Measurements from ENCODE around the gene MTHFD1L.

GRCh38 chr6:150899231-150899630 lies 33.7 kb downstream of the MTHFD1L start:
- TF ChIP-seq, protein P1, sequence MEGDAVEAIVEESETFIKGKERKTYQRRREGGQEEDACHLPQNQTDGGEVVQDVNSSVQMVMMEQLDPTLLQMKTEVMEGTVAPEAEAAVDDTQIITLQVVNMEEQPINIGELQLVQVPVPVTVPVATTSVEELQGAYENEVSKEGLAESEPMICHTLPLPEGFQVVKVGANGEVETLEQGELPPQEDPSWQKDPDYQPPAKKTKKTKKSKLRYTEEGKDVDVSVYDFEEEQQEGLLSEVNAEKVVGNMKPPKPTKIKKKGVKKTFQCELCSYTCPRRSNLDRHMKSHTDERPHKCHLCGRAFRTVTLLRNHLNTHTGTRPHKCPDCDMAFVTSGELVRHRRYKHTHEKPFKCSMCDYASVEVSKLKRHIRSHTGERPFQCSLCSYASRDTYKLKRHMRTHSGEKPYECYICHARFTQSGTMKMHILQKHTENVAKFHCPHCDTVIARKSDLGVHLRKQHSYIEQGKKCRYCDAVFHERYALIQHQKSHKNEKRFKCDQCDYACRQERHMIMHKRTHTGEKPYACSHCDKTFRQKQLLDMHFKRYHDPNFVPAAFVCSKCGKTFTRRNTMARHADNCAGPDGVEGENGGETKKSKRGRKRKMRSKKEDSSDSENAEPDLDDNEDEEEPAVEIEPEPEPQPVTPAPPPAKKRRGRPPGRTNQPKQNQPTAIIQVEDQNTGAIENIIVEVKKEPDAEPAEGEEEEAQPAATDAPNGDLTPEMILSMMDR (IDR thresholded peaks at IDR 0.05; ENCODE audit: borderline replicate concordance, extremely low read depth, low read length, poor library complexity, severe bottlenecking), result no peak
- no peak for TF ChIP-seq EZH2 (IDR thresholded peaks at IDR 0.05; ENCODE audit: borderline replicate concordance, low read depth, low read length, severe bottlenecking)

Data from DND-41 (cell line).